GM19463 (cell line): ENCODE results near the gene KIF18B.
A peak's percentile ranks its signal among the peaks of the same experiment; 100 is the strongest.
"Not testable (repeated sequence)": the region's sequence is repeated elsewhere in the genome, so short reads cannot be mapped to it uniquely, and the experiment has no call there.

ENCODE experiments used
- ATAC-seq: cut with Tn5 transposase; IDR thresholded peaks from one replicate; pipeline ENCODE4 v1.9.1; 2021; ENCODE audit warnings: mild to moderate bottlenecking, moderate library complexity; ENCODE audit not compliant: unreplicated experiment

KIF18B gene

DNA sequence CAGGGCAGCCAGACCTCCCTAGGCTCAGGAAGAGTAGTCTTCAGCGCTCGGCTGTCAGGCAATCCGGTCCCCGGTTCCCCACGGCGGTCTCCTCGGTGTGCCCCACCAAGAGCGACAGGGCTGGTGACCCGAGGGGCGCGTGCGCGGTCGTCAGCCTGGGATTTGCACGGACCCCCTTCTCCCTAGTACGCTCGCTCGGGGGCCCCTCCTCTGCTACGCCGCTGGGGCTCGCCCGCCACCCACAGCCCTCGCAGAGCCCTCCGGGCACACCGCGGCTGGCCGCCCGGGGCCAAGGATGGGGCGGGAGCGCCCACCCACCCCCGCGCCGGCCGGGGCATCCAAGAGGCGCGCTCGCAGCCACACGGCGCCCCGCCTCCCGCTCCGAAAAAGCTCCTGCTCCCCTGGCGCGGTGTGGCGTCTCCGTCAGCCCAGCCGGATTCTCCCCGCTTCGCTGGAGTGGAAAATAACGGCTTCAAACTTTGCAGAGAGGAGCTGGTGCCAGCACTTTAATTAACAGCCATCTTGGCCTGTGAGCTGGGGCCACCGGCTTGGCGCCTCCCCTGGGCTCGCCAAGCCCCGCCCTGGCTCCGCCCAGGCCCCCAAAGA is 22.7 kb upstream of the KIF18B start:
- ATAC-seq = no peak

DNA sequence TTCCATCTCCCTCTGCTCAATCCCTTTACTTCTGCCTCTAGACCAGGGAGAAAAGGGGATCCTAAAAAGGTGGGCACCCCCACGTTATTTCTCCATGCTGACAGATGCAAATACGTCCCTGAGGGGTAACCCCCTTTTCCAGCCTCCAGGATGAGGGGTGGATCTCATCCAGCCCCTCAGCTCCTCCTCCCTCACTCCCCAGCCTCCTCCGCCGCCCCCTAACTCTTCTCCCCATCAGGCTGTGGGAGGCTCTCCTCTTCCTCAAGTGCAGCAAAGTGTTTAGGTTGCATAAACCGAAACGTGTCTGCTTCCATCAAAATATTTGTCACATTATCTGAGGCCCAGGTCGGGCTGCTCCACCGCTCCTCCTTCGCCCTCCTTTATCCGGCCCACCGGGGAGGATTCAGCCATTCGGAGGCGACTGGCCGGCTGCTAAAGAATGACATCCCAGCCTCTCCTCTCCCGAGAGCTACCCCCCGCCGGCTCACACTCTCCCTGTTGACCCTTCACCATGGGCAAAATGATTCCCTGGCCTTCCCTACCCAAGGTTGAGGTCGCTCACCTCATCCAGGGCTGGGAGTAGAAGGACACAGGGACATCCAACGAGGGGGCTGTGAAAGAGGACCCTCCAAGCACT is 21.7 kb upstream of the KIF18B start:
- no peak for ATAC-seq

DNA sequence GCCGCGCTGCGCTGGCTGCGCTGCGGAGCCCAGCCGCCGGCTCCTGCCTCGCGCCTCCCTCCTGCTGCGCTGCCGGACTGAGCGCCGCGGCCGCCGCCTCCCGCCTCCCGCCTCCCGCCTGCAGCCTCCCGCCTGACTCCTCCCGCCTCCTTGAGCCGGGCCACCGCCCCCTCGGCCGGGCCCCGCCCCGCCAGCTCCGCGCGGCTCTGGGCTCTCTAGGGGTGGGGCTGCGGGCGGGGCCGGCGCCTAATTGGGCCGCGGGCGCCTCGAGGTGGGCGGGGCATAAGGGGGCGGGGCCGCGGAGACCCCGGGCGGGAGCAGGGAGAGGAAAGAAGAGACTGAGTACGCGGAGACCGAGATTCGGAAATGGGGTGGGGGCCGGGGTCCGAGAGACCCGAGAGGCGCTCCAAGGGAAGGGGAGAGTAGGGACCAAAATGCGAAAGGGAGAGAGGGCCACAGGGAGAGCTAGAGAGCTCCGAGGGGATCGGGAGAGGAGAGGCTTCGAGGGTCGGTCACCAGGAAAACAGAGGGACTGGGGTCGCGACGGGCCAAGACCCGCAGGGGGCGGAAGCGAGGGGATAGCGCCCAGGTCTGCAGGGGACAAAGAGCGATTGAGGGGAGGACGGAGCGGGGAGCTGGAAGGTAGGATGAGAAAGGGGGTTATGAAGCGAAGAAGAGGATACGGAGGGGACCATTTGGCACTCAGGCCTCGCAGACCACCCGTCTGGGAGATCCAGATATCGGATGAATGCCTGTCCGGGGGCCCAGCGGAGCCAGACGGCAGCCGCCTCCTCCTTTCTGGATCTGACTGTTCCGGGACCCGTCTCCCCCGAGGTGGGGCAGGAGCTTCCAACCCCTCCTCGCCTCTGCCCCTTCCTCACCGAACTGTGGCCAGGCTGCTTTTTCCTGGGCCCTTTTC is 20.9 kb upstream of the KIF18B start, which contains the start of gene C1QL1:
TSS of gene C1QL1 (minus strand) at position 79 of the 919 bp plus-strand sequence. CDS start 255 bp downstream, outside the sequence.
- ATAC-seq = peak; percentile 91

DNA sequence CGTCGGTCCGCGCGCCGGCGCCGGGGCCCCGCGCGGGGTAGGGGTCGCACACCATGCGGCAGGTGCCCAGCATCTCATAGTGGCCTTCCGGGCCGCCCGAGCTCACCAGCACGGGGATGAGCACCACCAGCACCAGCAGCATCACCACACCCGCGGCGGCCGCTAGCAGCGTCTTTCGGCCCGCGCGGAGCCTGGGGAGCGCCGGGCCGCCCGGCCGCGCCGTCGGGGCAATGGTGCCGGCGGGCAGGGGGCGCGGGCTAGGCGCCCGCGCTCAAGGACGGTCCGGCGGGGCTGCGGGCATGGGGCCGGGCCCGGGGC is 20.3 kb upstream of the KIF18B start:
- ATAC-seq = no peak

DNA sequence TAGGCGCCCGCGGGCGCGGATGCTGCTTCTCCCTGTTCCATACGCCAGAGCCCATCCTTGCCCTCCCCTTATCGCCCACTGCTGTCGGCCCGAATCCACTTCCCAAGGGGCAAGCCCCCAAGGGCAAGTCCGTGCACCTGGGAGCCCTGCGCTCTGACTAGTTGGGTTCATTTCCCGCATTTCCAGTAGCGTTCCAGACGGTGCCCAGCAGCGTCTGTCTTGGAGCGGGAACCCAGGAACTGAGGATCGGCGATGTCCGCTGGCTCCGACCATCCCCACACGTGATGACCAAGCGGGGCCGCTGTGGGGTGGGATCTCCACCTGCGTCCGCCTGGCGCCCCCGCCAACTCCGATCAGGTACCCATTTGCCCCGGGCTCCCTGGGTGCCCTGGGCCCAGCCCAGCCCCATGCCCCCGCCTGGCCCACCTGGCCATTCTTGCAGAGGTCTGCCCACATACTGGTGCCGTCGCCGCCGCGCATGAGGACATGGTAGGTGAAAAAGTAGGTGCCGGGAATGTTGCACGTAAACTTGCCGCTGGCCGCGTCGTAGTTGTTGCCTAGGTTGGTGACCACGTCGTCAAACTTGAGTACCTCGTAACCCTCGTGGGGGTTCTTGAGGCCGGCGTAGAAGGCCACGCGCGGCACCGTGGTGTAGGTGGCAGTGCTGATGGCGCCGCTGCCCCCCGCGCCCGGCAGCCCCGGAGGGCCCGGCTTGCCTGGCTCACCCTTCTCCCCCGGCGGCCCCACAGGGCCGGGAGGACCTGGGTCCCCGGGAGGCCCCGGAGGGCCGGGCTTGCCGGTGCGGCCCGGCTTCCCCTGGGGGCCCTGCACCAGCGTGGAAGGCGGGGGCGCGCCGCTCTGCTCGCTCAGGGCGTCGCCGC is 19.7 kb upstream of the KIF18B start:
- ATAC-seq = no peak

DNA sequence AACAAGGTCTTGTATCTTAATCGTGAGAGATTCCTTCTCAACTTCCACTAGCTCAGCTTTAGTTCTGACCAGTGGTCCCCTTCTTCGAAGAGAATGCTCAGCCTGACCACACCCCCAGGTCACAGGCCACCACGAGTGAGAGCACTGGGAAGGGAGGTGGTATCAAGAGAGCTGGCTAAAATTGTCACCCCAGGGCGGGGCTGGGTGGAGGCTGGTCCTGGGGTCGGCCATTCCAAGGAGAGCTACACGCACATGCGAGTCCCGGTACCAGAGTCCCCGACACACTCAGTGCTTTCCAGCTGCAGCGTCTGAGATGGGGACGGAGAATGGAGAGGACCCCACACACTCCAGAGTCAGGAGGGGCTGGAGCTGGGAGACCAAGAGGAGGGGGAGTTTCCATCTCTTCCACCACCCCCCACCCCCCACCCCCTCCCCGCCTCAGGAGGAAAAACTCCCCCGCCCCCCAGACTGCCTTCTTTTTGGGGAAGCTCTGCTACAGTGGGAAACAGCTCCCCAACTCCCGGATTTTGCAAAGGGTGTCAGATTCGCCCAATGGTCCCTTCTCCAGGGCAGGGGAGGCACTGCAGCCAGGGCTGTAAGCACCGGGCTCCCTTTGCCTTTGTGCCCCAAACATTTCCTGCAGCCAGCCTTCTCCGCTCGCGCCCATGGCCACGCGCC is 18.9 kb upstream of the KIF18B start:
- ATAC-seq = no peak

DNA sequence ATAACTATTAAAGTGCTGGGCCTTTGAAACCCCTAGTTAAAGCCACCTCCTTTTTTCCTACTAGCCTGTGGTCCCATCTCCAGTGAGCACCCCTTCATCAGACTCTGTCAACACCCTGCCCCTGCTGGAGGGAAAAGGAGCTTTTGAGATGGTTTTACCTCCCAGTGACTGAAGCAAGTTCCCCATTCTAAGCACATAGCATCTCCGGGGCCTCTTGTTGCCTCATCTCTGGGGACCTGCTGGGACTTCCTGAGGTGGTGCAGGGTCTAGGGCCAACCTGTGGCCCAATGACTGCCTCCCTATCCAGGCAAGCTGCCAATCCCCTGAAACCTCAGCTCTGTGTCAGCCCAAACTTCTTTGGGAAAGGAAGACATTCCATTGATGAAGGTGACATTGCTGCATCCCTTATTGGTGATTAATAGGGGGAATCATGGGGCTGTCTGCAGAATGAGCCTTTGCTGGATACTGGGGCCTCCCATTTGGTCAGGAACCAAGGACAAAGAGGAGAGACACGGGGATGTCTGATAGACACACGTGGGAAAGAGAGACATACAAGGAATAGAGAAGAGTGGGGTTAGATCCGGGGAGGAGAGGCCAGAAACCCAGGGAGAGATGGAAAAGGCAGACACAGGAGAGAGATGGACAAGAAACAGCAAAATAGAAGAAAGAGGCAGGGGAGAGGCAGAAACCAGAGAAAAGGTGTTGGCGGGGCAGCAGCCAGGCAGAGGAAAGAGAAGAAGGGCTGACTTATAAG is 18.1 kb upstream of the KIF18B start:
- ATAC-seq = no peak

DNA sequence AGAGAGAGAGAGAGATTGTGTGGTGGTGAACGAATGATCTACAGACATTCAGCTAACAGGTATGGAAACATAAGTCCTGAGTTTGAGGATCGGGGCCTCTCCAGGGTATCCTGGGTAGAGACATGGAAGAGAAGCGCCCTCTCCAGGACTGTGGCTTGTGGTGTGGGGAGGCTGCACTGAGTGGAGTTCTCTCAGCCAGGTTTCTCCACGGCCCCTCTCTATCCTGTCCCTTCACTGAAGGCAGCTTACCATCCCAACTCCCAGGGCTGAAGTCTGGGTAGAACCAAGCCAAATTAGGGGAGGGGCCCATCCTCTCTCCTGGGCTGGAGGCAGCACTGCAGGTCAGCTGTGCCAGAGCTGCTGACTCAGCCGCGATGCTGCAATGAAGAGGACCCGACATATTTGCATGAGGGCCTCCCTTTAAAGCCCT is 14.4 kb upstream of the KIF18B start:
- ATAC-seq = no peak

DNA sequence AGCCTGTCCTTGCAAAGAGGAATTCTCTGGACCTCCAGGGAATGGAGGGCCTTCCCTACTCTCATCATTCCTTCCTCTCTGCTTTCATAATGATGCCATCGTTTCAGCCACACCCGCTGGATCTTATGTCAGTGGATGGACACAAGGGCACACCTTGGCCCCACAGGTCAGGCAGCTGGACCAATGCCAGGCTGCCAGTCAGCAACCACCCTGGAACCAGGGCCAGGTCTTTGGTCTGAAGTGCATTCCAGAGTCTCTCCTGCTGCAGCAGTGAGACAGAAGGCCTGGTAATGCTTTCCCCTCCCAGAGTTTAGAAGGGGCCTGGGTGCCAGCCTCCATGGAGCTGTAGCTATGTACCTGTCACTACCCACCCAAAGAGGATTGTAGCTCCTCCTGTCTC is 13.1 kb upstream of the KIF18B start:
- no peak for ATAC-seq

DNA sequence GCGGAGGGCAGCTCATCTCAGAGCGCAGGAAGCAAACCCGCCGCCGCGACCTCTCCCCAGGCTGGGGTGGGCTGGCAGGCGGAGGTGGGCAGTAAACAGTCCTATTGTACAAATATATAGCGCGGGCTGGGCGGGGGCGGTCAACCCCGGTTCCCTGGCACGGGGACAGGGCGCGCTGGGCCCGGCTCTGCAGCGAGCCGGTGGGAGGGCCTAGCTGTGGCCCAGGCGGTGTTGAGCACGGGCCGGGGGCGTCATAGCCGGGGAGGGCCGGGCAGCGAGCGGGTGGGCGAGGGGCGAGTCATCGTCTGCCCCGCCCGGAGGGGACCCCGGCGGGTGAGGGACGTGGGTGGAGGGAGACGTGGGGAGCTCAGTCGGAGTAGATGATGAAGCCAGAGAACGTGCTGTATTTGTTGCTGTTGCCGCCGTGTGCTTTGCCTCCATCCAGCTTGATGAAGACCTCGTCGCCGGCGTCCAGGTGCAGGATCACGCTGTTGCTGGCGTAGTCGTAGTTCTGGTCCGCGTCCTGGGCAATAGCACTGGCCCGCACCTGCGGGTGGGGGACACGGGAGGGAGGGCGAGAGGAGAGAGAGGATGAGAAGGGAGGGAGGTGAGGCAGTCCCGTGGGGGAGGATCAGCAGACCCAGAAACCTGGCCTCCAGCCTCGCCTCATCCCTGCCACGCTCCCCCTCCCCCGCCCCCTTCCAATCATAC is 12.4 kb upstream of the KIF18B start:
- no peak for ATAC-seq

DNA sequence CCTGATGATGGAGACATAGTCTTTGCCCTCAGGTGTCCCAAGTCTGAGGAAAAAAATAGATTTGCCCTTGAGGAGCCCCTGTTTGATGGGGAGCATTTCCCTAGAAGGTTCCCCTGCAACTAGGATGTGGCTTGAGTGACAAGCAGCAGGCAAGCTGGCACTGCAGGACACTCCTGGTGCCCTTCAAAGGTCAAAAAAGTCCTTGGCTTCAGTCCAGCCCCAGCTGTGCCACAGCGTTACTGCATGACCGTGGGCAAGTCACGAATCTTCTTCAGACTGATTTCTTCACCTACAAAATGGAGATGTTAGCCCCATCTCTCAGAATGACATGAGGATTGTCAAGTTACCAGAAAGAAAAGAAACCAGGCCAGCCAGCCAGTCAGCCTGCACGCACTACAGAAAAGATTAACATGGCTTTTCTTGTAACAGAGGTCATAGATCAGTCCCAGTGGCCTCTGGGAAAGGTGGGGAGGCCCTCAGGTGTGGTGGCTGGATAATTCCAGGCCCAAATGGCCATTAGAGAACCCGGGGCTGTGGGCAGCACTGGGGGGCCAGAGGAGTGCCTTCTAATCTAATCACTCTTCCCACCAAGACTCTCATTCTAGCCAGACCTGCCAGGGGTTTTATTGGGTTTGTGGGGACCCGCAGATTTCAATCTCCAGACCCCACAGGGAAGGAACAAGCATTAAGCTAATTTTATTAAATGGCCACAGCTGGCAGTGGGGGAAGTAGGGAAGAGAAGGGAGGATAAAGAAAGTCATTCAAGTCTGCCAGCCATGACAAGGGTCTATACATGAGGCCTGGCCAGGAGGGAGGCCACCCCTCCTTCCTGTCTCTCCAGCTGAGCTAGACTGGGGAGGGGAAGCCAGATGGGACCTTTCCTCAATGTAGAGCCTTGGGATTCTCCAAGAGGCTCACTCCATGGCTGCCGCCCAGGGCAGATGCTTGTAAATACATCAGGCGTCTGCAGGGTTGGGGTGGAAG is 9.7 kb upstream of the KIF18B start:
- no peak for ATAC-seq

DNA sequence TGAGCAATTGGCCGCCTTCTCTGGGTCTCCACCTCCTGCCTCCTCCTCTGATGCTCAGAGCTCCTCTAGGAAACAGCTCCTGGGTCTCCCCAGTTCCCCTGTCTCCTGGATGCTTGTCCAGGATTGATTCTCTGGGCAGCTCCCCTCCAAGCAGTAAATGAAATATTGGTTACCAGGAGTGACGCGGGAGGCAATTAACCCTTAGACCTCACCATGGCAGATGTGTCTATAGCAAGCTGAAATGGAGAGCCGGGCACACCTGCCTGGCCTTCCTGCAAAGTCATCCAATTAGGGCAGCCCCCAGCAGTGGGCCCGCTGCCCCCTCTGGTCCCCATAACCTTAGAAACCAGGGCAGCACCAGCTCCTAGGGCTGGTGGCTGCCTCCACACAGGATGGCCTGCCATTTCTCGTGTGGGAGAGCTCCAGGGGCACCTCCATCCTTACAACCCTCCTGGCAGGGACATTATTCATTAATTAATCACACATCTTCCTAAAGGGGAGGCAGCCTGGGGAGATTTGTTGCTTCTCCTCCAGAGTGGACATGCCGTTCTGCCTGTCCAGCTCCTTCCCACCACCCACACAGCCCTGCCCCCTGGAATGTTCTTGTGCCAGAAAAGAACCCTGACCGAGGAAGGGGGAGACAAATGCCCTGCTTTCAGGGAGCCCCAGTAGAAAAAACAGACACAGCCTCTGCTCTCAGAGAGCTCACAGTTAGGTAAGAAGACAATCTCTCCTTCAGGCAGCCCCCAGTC is 8.3 kb upstream of the KIF18B start:
- no peak for ATAC-seq

DNA sequence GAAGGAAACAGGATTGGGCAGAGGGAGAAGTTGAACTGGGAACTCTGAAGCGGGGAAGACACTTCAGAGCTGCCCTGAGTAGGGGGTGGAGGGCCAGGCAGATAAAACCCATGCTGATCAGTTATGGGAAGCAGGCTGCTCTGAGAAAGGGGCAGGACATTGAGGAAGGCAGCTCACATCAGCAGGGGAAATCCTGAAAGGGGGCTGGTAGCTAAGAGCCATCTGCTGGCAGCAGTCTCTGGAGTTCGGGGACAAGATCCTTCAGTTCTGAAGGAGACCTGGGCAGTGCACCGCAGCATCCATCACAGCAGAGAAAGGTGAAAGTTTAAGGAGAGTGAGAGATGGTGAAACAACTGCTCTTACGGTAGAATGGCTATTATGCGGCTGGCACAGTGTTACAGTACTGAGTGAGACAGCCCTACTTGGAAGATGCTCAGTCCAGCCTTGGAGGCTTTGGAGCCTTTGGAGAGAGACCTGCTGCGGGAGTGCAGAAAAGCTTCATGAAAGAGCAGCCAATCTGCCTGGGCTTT is 5.4 kb upstream of the KIF18B start:
- no peak for ATAC-seq

DNA sequence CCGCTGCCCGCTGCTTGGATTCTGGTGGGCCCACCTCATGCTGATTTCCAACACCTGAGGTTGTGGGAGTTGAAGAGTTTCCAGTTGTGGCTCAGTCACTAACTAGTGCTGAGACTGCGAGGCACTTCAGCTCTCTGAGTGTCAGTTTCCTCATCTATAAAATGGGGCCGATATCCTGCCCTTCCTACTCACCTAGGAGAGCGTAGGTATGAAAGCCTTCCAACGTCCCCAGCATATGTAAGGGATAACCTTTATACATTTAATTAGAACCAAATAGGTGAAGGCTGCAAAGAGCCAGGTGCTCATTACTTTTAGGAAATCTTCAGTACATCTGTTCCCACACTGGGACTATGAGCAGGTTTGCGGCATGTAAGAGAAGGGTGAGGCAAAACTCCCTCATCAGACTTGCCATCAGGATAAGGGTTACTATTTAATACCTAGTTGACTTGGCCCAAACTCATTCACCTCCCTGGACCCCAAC is 782 bp upstream of the KIF18B start:
- no peak for ATAC-seq

DNA sequence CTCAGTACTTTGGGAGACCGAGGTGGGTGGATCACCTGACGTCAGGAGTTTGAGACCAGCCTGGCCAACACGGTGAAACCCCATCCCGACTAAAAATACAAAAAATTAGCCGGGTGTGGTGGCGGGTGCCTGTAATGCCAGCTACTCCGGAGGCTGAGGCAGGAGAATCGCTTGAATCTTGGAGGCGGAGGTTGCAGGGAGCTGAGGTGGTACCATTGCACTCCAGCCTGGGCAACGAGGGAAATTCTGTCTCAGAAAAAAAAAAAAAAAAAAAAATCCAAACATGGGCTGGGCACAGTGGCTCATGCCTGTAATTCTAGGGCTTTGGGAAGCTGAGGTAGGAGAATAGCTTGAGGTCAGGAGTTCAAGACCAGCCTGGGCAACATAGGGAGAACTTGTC is 1.9 kb downstream of the KIF18B start:
- not testable (repeated sequence) for ATAC-seq

DNA sequence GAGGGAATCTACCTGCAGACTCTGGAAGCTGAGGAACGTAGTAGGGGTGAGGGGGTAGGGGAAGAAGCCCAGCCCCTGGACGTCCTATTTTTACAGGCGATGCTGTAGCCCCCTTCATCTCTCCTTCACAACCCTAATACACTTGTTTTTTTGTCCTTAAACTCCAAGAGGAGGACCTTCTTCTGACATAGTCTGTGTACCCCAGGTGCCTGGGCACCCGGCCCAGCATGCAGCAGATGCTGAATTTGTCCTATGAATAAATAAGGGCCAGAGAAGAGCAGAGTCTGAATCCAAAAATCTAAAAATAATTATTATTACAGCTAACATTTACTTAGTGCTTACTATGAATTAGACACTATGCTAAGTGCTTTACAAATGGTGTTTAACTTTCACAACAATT is 5.1 kb downstream of the KIF18B start:
- ATAC-seq = no peak
